Fibroblast of lung (primary cell): ENCODE measurements around the gene PSMB11.

Source experiments
- EZH2 ChIP-seq: IDR thresholded peaks from 2 replicates; pipeline ENCODE4 v1.5.1; 2012; ENCODE audit warnings: low read length, control low read depth, mild to moderate bottlenecking; ENCODE audit errors: missing control alignments
- TF ChIP-seq, protein P1 (sequence below), 2 donors: IDR thresholded peaks in 1 of 2; conservative IDR thresholded peaks in 1 of 2; 1 replicate in 1 of 2; 2 replicates in 1 of 2; pipeline ENCODE4 v1.5.1; 2011 to 2012; ENCODE audit warnings: low read length in 2 of 2, control low read depth in 1 of 2, inconsistent platforms in 1 of 2, low read depth in 1 of 2, mild to moderate bottlenecking in 1 of 2

- TF ChIP-seq, protein P1, sequence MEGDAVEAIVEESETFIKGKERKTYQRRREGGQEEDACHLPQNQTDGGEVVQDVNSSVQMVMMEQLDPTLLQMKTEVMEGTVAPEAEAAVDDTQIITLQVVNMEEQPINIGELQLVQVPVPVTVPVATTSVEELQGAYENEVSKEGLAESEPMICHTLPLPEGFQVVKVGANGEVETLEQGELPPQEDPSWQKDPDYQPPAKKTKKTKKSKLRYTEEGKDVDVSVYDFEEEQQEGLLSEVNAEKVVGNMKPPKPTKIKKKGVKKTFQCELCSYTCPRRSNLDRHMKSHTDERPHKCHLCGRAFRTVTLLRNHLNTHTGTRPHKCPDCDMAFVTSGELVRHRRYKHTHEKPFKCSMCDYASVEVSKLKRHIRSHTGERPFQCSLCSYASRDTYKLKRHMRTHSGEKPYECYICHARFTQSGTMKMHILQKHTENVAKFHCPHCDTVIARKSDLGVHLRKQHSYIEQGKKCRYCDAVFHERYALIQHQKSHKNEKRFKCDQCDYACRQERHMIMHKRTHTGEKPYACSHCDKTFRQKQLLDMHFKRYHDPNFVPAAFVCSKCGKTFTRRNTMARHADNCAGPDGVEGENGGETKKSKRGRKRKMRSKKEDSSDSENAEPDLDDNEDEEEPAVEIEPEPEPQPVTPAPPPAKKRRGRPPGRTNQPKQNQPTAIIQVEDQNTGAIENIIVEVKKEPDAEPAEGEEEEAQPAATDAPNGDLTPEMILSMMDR (conservative IDR thresholded peaks at IDR 0.05 in 1 of 2, IDR thresholded peaks at IDR 0.05 in 1 of 2; ENCODE audit: low read depth in 1 of 2, low read length in 2 of 2), result no peak
- TF ChIP-seq EZH2, result no peak
These were observed 16.9 kb downstream of the PSMB11 start for GRCh38 chr14:23058654-23059504.
